SU-DHL-6 (cell line): Measurements from ENCODE around the gene SRI.

ENCODE experiments used
- H2AFZ ChIP-seq: fragments of 200-600 bp; sonication (generic); 2 replicates; pipeline ENCODE4 v1.6.1; 2014; ENCODE audit warnings: low read depth, mild to moderate bottlenecking, moderate library complexity, mixed read lengths, antibody characterized with exemption, low read length; ENCODE audit not compliant: severe bottlenecking
- H3F3A ChIP-seq: fragments of 200-600 bp; shearing (Covaris generic); 2 replicates; pipeline ENCODE4 v1.6.0; 2016; ENCODE audit warnings: antibody characterized with exemption, mild to moderate bottlenecking; ENCODE audit not compliant: insufficient read depth
- H3K27ac ChIP-seq: fragments of 200-600 bp; sonication (generic); 2 replicates; pipeline ENCODE4 v1.5.1; 2016; ENCODE audit warnings: low read depth, mild to moderate bottlenecking, low read length, moderate library complexity, mixed read lengths
- H3K27me3 ChIP-seq: fragments of 200-600 bp; sonication (generic), shearing (Covaris generic); 2 replicates; pipeline ENCODE4 v1.6.0; 2014; ENCODE audit warnings: mild to moderate bottlenecking, low read length
- H3K36me3 ChIP-seq: fragments of 200-600 bp; sonication (generic); 2 replicates; pipeline ENCODE4 v1.6.1; 2014; ENCODE audit warnings: mild to moderate bottlenecking, low read length, mixed read lengths
- H3K4me2 ChIP-seq: fragments of 300-600, 200-600 bp; shearing (Covaris generic), sonication (generic); 2 replicates; pipeline ENCODE4 v1.6.0; 2014; ENCODE audit warnings: low read length, low read depth, mild to moderate bottlenecking; ENCODE audit not compliant: poor library complexity, severe bottlenecking
- H3K4me3 ChIP-seq: fragments of 200-600 bp; sonication (generic); 2 replicates; pipeline ENCODE4 v1.5.1; 2014; ENCODE audit warnings: antibody characterized with exemption, low read length, mild to moderate bottlenecking, mixed read lengths; ENCODE audit not compliant: insufficient read depth, poor library complexity, severe bottlenecking
- H3K79me2 ChIP-seq: fragments of 200-600 bp; sonication (generic); 2 replicates; pipeline ENCODE4 v1.6.1; 2014; ENCODE audit warnings: mild to moderate bottlenecking, low read length, moderate library complexity; ENCODE audit not compliant: insufficient read depth
- H3K9ac ChIP-seq: fragments of 200-600 bp; sonication (generic); 2 replicates; pipeline ENCODE4 v1.7.0; 2014; ENCODE audit warnings: mild to moderate bottlenecking, low read length
- H3K9me2 ChIP-seq: fragments of 200-600 bp; sonication (generic); replicated peaks from 2 replicates; pipeline ENCODE4 v1.6.1; 2014; ENCODE audit warnings: low read length; ENCODE audit not compliant: insufficient read depth
- H3K9me3 ChIP-seq: fragments of 200-600 bp; sonication (generic); 2 replicates; pipeline ENCODE4 v1.6.1; 2014; ENCODE audit warnings: low read length, mixed read lengths; ENCODE audit not compliant: insufficient read depth
- H4K20me1 ChIP-seq: fragments of 200-600 bp; sonication (generic); 2 replicates; pipeline ENCODE4 v1.6.1; 2014; ENCODE audit warnings: low read depth, mild to moderate bottlenecking, antibody characterized with exemption, low read length, moderate library complexity, mixed read lengths
- CTCF ChIP-seq: fragments of 200-600 bp; sonication (generic); IDR thresholded peaks from one replicate; pipeline ENCODE4 v1.5.1; 2017; ENCODE audit warnings: antibody characterized with exemption, mild to moderate bottlenecking, low read length, moderate library complexity; ENCODE audit not compliant: insufficient read depth, poor library complexity, severe bottlenecking
- EZH2phosphoT487 ChIP-seq: fragments of 200-600 bp; sonication (generic), shearing (Covaris generic); conservative IDR thresholded peaks from 2 replicates; pipeline ENCODE4 v1.6.1; 2018; ENCODE audit warnings: mild to moderate bottlenecking, antibody characterized with exemption, low read length, moderate library complexity, mixed read lengths

SRI gene

GRCh38 chr7:88226201-88226600 is 6.4 kb upstream of the SRI start:
- Histone ChIP-seq H3K27ac (no peak overlapping the region), H3K27me3 (no peaks in the 10 kb centered on the region), H3K4me2 (no peak overlapping the region), H3K79me2 (no peaks in the 10 kb centered on the region), H4K20me1 (no peaks in the 10 kb centered on the region), H3F3A (no peaks in the 10 kb centered on the region), H3K36me3 (no peaks in the 10 kb centered on the region), H3K4me3 (no peak overlapping the region), H3K9ac (no peak overlapping the region), H2AFZ (no peak overlapping the region), H3K9me2 (no peaks in the 10 kb centered on the region), H3K9me3 (no peaks in the 10 kb centered on the region)
- TF ChIP-seq EZH2phosphoT487 (no peak), CTCF (no peak)

GRCh38 chr7:88224601-88225275 is 4.9 kb upstream of the SRI start:
- Histone ChIP-seq H3K9ac (no peak overlapping the region), H3K27ac (no peak overlapping the region), H4K20me1 (no peaks in the 10 kb centered on the region), H3F3A (no peaks in the 10 kb centered on the region), H3K4me3 (no peak overlapping the region), H3K9me3 (no peaks in the 10 kb centered on the region), H3K36me3 (no peaks in the 10 kb centered on the region), H3K27me3 (no peaks in the 10 kb centered on the region), H3K4me2 (no peak overlapping the region), H2AFZ (no peak overlapping the region), H3K9me2 (no peaks in the 10 kb centered on the region), H3K79me2 (peaks cover under 1% of the 10 kb centered on the region; the same call in 1 of the 2 replicates)
- TF ChIP-seq CTCF, result no peak
- no peak for TF ChIP-seq EZH2phosphoT487

- H3K27me3 ChIP-seq, result no peaks in the 10 kb centered on the region
- TF ChIP-seq CTCF (no peak), EZH2phosphoT487 (no peak)
- H3K4me2 ChIP-seq, result no peak overlapping the region
- H3K9me2 ChIP-seq, result no peaks in the 10 kb centered on the region
- H3K27ac ChIP-seq, result no peak overlapping the region
- H2AFZ ChIP-seq, result no peak overlapping the region
- no peaks in the 10 kb centered on the region for H3K9me3 ChIP-seq
- H3F3A ChIP-seq, result peaks cover 11% of the 10 kb centered on the region
- H3K36me3 ChIP-seq, result no peaks in the 10 kb centered on the region
- H3K9ac ChIP-seq, result no peak overlapping the region
- peaks cover 15% of the 10 kb centered on the region; the same call in 1 of the 2 replicates for H3K79me2 ChIP-seq
- no peaks in the 10 kb centered on the region for H4K20me1 ChIP-seq
- no peak overlapping the region for H3K4me3 ChIP-seq
Observed at GRCh38 chr7:88223265-88223664, 3.4 kb upstream of the SRI start.
